Stimulated activated naive CD8-positive, alpha-beta T cell treated with anti-CD3 and anti-CD28 coated beads, Interleukin-15, amount 100 ng/mL, for 72 hours (primary cell): Measurements from ENCODE around the gene MRPS25.

ENCODE experiments used
- ATAC-seq: fragments of 150-1000 bp; cut with Tn5 transposase; 2 replicates; pipeline ENCODE4 v1.10.0; 2021; ENCODE audit warnings: mild to moderate bottlenecking, moderate library complexity
- DNase-seq, 2 donors: peaks; one replicate each; pipeline ENCODE4 v3.0.0; 2021 to 2022
- H3K27ac Mint-ChIP-seq, 2 donors: one replicate each; pipeline ENCODE4 v1.8.0; 2022; ENCODE audit warnings: mild to moderate bottlenecking in 2 of 2, mixed read lengths in 2 of 2, moderate library complexity in 2 of 2
- H3K27me3 Mint-ChIP-seq: one replicate; pipeline ENCODE4 v1.8.0; 2022; ENCODE audit warnings: mixed read lengths
- H3K4me1 Mint-ChIP-seq: one replicate; pipeline ENCODE4 v1.8.0; 2022; ENCODE audit warnings: mild to moderate bottlenecking, mixed read lengths
- H3K4me3 Mint-ChIP-seq, 2 donors: one replicate each; pipeline ENCODE4 v1.8.0; 2022; ENCODE audit warnings: mild to moderate bottlenecking in 2 of 2, mixed read lengths in 2 of 2, moderate library complexity in 1 of 2
- H3K9me3 Mint-ChIP-seq, 2 donors: one replicate each; pipeline ENCODE4 v1.8.0; 2022; ENCODE audit warnings: mixed read lengths in 2 of 2

Gene MRPS25

GRCh38 chr3:15063238-15063637 lies 1.9 kb downstream of the MRPS25 start:
- ATAC-seq (no peak), DNase-seq (no peak)
- Mint-ChIP-seq H3K9me3 (no peaks in the 10 kb centered on the region), H3K4me1 (peaks cover 42% of the 10 kb centered on the region), H3K27ac (peak overlapping the region in 1 of 2 donors; percentile 13), H3K4me3 (peak overlapping the region; percentile 96 to 98), H3K27me3 (no peaks in the 10 kb centered on the region)

GRCh38 chr3:15060029-15060428 lies 5.1 kb downstream of the MRPS25 start:
- no peak for DNase-seq
- Mint-ChIP-seq H3K27ac (no peak overlapping the region), H3K4me3 (no peak overlapping the region), H3K9me3 (no peaks in the 10 kb centered on the region), H3K27me3 (no peaks in the 10 kb centered on the region), H3K4me1 (peaks cover 65% of the 10 kb centered on the region)
- no peak for ATAC-seq

- Mint-ChIP-seq H3K9me3 (no peaks in the 10 kb centered on the region), H3K4me1 (peaks cover 79% of the 10 kb centered on the region), H3K27me3 (no peaks in the 10 kb centered on the region), H3K4me3 (no peak overlapping the region), H3K27ac (no peak overlapping the region)
- ATAC-seq (no peak), DNase-seq (no peak)
These were observed 8.3 kb downstream of the MRPS25 start for GRCh38 chr3:15056676-15057404.

GRCh38 chr3:15055019-15055557 lies 10.0 kb downstream of the MRPS25 start:
- DNase-seq, result peak; percentile 67 to 72
- H3K9me3 Mint-ChIP-seq, result no peaks in the 10 kb centered on the region
- H3K27ac Mint-ChIP-seq, result peak overlapping the region; percentile 84 to 87
- peak overlapping the region; percentile 59 to 66 for H3K4me3 Mint-ChIP-seq
- H3K4me1 Mint-ChIP-seq, result peaks cover 79% of the 10 kb centered on the region
- no peaks in the 10 kb centered on the region for H3K27me3 Mint-ChIP-seq
- ATAC-seq, result peak; percentile 93

- Mint-ChIP-seq H3K4me1 (peaks cover 67% of the 10 kb centered on the region), H3K9me3 (no peaks in the 10 kb centered on the region), H3K4me3 (no peak overlapping the region), H3K27ac (no peak overlapping the region), H3K27me3 (no peaks in the 10 kb centered on the region)
- ATAC-seq, result no peak
- DNase-seq, result no peak
These were observed 11.6 kb downstream of the MRPS25 start for GRCh38 chr3:15053541-15053940.

- H3K9me3 Mint-ChIP-seq, result no peaks in the 10 kb centered on the region
- DNase-seq (no peak), ATAC-seq (no peak)
- peaks cover 63% of the 10 kb centered on the region for H3K4me1 Mint-ChIP-seq
- H3K27ac Mint-ChIP-seq, result peak overlapping the region; percentile 44 to 46
- no peaks in the 10 kb centered on the region for H3K27me3 Mint-ChIP-seq
- no peak overlapping the region for H3K4me3 Mint-ChIP-seq
These were observed 12.5 kb downstream of the MRPS25 start for GRCh38 chr3:15052335-15053242.

- DNase-seq, result peak; percentile 35 to 50
- Mint-ChIP-seq H3K27ac (peak overlapping the region; percentile 9 to 94), H3K4me3 (no peak overlapping the region), H3K9me3 (no peaks in the 10 kb centered on the region), H3K27me3 (no peaks in the 10 kb centered on the region), H3K4me1 (peaks cover 62% of the 10 kb centered on the region)
- ATAC-seq, result peak; percentile 81
These were observed 13.6 kb downstream of the MRPS25 start for GRCh38 chr3:15051531-15051930.

- peak overlapping the region; percentile 44 to 75 for H3K27ac Mint-ChIP-seq
- H3K9me3 Mint-ChIP-seq, result no peaks in the 10 kb centered on the region
- ATAC-seq (no peak), DNase-seq (no peak)
- no peak overlapping the region for H3K4me3 Mint-ChIP-seq
- no peaks in the 10 kb centered on the region for H3K27me3 Mint-ChIP-seq
- peaks cover 62% of the 10 kb centered on the region for H3K4me1 Mint-ChIP-seq
These were observed 14.6 kb downstream of the MRPS25 start for GRCh38 chr3:15050405-15051092.

- Mint-ChIP-seq H3K4me3 (no peak overlapping the region), H3K27me3 (no peaks in the 10 kb centered on the region)
These were observed 15.5 kb downstream of the MRPS25 start for GRCh38 chr3:15049584-15049983.

GRCh38 chr3:15045667-15046066 lies 19.4 kb downstream of the MRPS25 start:
- H3K9me3 Mint-ChIP-seq, result no peaks in the 10 kb centered on the region
- H3K4me1 Mint-ChIP-seq, result peaks cover 49% of the 10 kb centered on the region
- no peak overlapping the region for H3K4me3 Mint-ChIP-seq
- no peaks in the 10 kb centered on the region for H3K27me3 Mint-ChIP-seq
- no peak for ATAC-seq
- no peak for DNase-seq
- peak overlapping the region in 1 of 2 donors; percentile 28 for H3K27ac Mint-ChIP-seq

More at GRCh38 chr3:15049584-15049983, 15.5 kb downstream of the MRPS25 start:
- no peak for ATAC-seq
- Mint-ChIP-seq H3K9me3 (no peaks in the 10 kb centered on the region), H3K4me1 (peaks cover 62% of the 10 kb centered on the region), H3K27ac (no peak overlapping the region)
- DNase-seq, result no peak

GRCh38 chr3:15044326-15044725 lies 20.8 kb downstream of the MRPS25 start:
- Mint-ChIP-seq H3K27ac (peak overlapping the region; percentile 3 to 84), H3K9me3 (no peaks in the 10 kb centered on the region), H3K4me3 (no peak overlapping the region), H3K4me1 (peaks cover 49% of the 10 kb centered on the region), H3K27me3 (no peaks in the 10 kb centered on the region)
- ATAC-seq, result no peak
- no peak for DNase-seq

GRCh38 chr3:15043408-15044171 lies 21.5 kb downstream of the MRPS25 start:
- Mint-ChIP-seq H3K27ac (no peak overlapping the region), H3K27me3 (no peaks in the 10 kb centered on the region), H3K4me1 (peaks cover 49% of the 10 kb centered on the region), H3K4me3 (no peak overlapping the region), H3K9me3 (no peaks in the 10 kb centered on the region)
- no peak for DNase-seq
- no peak for ATAC-seq

GRCh38 chr3:15042936-15043335 lies 22.2 kb downstream of the MRPS25 start:
- ATAC-seq (no peak), DNase-seq (no peak)
- Mint-ChIP-seq H3K27me3 (no peaks in the 10 kb centered on the region), H3K9me3 (no peaks in the 10 kb centered on the region), H3K4me1 (peaks cover 49% of the 10 kb centered on the region), H3K27ac (peak overlapping the region in 1 of 2 donors; percentile 14), H3K4me3 (no peak overlapping the region)

- no peak for DNase-seq
- peaks cover 48% of the 10 kb centered on the region for H3K4me1 Mint-ChIP-seq
- H3K27me3 Mint-ChIP-seq, result no peaks in the 10 kb centered on the region
- H3K27ac Mint-ChIP-seq, result peak overlapping the region in 1 of 2 donors; percentile 48
- H3K4me3 Mint-ChIP-seq, result no peak overlapping the region
- no peak for ATAC-seq
- no peaks in the 10 kb centered on the region for H3K9me3 Mint-ChIP-seq
These were observed 23.2 kb downstream of the MRPS25 start for GRCh38 chr3:15041950-15042349.

GRCh38 chr3:15040844-15041243 lies 24.3 kb downstream of the MRPS25 start:
- ATAC-seq (no peak), DNase-seq (no peak)
- no peaks in the 10 kb centered on the region for H3K27me3 Mint-ChIP-seq
- no peaks in the 10 kb centered on the region for H3K9me3 Mint-ChIP-seq
- H3K27ac Mint-ChIP-seq, result peak overlapping the region in 1 of 2 donors; percentile 76
- H3K4me3 Mint-ChIP-seq, result no peak overlapping the region
- H3K4me1 Mint-ChIP-seq, result peaks cover 37% of the 10 kb centered on the region
